HG02943 (cell line): ENCODE measurements around the gene BICRAL.
"Not testable (repeated sequence)": the region's sequence is repeated elsewhere in the genome, so short reads cannot be mapped to it uniquely, and the experiment has no call there.

Experiments
- ATAC-seq: cut with Tn5 transposase; IDR thresholded peaks from one replicate; pipeline ENCODE4 v1.9.1; 2021; ENCODE audit warnings: mild to moderate bottlenecking, low read depth, moderate library complexity; ENCODE audit not compliant: unreplicated experiment

BICRAL gene

GRCh38 chr6:42888201-42888600, 106.3 kb downstream of the BICRAL start:
- not testable (repeated sequence) for ATAC-seq

- ATAC-seq = no peak
Measured at GRCh38 chr6:42889815-42890214, 108.0 kb downstream of the BICRAL start.

- ATAC-seq = peak; percentile 93
Measured at GRCh38 chr6:42890311-42891198, 108.7 kb downstream of the BICRAL start.

- ATAC-seq = no peak
Measured at GRCh38 chr6:42891199-42891722, 109.4 kb downstream of the BICRAL start.

- ATAC-seq = not testable (repeated sequence)
Measured at GRCh38 chr6:42894041-42894828, 112.4 kb downstream of the BICRAL start.

- ATAC-seq = no peak
Measured at GRCh38 chr6:42896178-42896719, 114.4 kb downstream of the BICRAL start.

GRCh38 chr6:42898891-42899361, 117.1 kb downstream of the BICRAL start:
- no peak for ATAC-seq

- no peak for ATAC-seq
Measured at GRCh38 chr6:42899871-42900270, 118.0 kb downstream of the BICRAL start.

- ATAC-seq = peak; percentile 65
Measured at GRCh38 chr6:42901538-42901957, 119.7 kb downstream of the BICRAL start.

GRCh38 chr6:42902429-42903263, 120.8 kb downstream of the BICRAL start:
- ATAC-seq = not testable (repeated sequence)

GRCh38 chr6:42904467-42904866, 122.6 kb downstream of the BICRAL start:
- no peak for ATAC-seq

- no peak for ATAC-seq
Measured at GRCh38 chr6:42907336-42907735, 125.5 kb downstream of the BICRAL start.

GRCh38 chr6:42909835-42910234, 128.0 kb downstream of the BICRAL start:
- no peak for ATAC-seq

GRCh38 chr6:42911171-42912021, 129.5 kb downstream of the BICRAL start:
- ATAC-seq = no peak

GRCh38 chr6:42914546-42914945, 132.7 kb downstream of the BICRAL start:
- no peak for ATAC-seq

GRCh38 chr6:42915732-42916131, 133.9 kb downstream of the BICRAL start, which contains the start of gene PTCRA:
Gene PTCRA (plus strand): TSS chr6:42916053. CDS start chr6:42916070, 17 bp downstream.
- no peak for ATAC-seq

- no peak for ATAC-seq
Measured at GRCh38 chr6:42916288-42916687, 134.4 kb downstream of the BICRAL start.
